NCI-H1436 (cell line): ENCODE measurements around the gene ACP1.
A peak's percentile ranks its signal among the peaks of the same experiment; 100 is the strongest.

Experiments
- DNase-seq: peaks from one replicate; lab custom pipeline; 2025; lab: John Stamatoyannopoulos, UW

ACP1 gene

DNA sequence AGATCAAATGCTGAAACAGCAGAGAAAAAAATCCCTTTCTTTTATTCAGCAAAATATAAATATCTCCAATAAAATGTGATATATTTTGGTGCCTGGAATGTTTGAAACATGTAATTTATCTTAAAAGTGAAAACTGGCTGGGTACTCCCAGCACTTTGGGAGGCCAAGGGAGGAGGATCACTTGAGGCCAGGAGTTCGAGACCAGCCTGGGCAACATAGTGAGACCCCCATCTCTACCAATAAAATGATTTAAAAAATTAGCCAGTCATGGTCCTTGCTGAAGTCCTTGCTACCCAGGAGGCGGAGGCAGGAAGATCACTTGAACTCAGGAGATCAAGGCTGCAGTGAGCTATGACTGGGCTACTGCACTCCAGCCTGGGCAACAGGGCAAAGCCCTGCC, 9.6 kb upstream of the ACP1 start:
- no peak for DNase-seq

DNA sequence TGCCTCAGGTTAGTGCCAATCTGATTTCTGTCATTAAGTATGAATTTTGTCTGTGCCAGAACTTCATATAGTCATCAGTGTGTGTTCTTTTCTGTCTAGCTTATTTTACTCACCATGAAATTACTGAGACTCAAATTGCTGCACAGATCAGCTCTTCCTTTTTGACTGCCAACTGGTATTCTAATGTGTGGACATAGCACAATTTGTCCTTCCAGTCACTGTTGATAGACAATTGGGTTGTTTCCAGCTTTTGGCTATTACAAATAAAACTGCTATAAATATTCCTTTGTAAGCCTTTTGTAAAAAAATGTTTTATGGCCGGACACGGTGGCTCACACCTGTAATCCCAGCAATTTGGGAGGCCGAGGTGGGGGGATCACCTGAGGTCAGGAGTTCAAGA, 8.7 kb upstream of the ACP1 start:
- no peak for DNase-seq

DNA sequence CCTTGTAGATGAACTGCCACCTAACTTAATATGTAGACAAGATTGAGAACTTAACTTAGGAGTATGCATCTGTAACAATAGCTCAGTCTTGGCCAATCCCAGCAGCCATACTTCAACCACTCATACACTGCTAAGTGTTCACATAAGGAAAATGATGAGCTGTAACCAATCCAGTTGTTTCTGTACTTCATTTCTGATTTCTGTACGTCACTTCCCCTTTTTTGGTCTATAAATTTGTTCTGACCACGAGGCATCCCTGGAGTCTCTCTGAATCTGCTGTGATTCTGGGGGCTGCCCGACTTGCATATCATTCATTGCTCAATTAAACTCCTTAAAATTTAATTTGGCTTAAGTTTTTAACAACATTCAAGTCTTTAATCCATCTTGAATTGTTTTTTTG, 7.3 kb upstream of the ACP1 start:
- no peak for DNase-seq

DNA sequence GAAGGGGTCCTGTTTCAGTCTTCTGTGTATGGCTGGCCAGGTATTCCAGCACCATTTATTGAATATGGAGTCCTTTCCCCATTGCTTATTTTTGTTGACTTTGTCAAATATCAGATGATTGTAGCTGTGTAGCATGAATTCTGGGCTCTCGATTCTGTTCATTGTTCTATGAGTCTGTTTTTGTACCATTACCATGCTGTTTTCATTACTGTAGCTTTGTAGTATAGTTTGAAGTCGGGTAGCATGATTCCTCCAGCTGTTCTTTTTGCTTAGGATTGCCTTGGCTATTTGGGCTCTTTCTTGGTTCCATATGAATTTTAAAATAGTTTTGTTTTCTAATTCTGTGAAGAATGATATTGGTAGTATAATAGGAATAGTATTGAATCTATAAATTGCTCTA, 6.9 kb upstream of the ACP1 start:
- no peak for DNase-seq

DNA sequence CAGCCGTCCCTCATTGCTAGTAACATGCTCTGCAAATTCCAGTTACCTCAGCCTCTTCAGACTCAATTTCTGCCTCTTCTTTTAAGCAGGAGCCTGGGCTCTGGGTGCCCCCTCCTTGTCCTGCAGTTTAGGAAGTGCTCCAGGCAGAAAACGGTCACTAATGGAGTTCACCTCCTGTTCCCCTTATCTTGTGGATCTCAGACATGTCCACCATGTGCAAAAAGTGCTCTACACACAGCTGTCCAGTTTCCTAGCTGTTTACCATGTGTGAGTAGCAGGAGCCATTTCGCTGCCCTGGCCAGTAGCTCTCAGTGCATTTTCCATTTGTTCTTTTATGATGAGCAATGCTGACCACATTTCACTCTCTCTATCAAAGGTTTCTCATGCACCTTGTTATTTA, 5.8 kb upstream of the ACP1 start:
- no peak for DNase-seq

DNA sequence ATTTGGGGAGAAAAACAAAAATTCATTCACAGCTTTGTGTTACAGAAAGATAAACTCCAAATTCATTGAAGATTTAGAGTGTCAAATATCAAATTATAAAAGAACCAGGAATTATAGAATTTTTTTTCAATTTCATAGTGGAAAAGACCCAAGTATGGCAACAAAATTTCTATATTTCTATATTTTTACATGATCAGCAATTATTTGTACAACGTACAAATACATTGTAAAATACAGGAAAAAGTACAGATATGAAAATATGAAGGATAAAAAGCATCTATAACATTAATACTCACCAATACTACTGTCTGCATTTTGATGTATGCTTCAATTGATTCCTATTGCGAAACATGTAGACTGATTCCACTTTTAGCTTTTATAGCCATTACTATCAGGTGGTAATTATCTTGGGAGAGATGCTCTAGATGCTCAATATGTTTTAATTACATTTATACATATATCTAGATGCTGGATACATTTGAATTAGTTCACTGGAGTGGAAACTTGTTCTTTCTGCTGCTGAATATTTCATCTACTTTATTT, 4.9 kb upstream of the ACP1 start:
- DNase-seq: no peak

DNA sequence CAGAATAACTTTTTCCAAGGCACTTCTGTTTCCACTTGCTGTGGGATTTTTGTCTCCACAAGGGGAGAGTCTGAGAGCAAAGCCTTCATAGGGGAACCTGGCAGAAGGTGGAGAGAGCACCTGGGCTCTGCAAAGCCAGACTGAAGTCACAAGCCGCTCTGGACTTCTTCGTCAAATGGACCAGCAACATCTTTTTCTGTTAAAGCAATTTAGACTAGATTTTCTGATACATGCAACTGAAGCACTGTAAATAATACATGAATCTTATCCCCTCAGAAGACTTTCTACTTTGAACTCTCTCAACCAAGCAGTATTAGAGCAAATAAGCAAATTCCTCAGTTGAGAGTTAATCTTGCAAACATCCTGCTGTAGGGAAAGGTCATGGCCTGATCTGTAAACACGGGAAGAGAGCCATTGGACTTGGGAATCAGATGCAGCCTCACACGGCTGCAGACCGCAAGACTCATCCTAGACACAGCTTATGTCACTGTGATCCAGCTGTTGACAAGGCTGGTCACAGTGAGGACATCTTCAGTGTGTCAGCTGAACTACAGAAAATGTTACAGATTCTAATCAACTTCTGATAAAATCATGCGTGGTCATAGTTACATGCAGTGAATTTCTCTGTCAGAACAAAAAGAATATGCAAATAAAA, 4.1 kb upstream of the ACP1 start:
- DNase-seq: no peak

DNA sequence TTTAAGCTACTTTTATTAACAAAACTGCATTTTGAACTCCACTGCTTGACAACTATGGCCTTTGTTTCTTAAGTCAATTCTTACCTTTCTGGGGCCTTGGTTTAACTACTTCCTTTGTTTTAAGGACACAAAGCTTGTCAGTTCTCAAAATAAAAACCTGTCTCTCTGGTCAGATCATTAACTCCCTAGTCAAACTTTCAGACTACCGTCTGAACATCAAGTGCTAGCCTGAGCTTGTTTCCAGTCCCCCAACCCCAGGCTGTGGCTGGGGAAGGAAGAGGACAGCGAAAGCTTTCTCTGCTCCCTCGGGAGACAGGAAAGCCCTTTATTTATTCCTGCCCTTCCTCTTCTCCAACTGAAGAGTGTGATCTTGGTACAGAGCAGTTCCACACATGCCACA, 2.6 kb upstream of the ACP1 start:
- DNase-seq: no peak

DNA sequence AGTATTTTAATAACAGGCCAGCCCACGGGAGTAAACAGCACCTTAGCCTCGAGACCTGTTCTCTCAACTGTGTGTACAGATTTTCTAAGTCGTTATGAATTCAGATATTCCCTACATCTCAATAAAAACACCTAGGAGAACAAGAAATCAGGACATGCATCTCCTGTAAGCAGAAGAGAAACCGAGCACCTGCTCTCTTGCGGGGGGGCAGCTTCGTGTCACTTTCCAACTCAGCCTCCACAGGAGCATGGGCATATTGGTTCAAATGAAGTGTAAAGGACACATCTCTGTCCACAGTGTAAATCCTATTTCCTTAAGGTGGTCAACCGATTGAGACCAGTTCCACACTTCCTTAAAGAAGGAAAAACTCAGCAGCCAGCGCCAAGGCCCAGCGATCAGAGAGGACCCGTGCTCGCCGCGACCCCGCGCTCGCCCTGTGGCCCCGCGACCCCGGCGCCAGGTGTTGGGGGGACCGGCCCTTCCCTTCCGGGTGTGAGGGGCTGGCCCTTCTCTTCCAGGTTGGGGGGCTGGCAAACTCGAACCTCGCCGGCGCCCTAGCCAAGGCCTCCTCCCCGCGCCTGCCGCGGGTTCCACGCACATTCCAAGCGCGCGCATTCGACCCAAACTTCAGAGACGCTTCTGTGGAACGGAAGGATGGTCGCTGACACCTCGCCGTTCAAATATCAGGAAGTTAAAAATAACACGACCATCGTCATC, 1.6 kb upstream of the ACP1 start:
- DNase-seq: no peak

DNA sequence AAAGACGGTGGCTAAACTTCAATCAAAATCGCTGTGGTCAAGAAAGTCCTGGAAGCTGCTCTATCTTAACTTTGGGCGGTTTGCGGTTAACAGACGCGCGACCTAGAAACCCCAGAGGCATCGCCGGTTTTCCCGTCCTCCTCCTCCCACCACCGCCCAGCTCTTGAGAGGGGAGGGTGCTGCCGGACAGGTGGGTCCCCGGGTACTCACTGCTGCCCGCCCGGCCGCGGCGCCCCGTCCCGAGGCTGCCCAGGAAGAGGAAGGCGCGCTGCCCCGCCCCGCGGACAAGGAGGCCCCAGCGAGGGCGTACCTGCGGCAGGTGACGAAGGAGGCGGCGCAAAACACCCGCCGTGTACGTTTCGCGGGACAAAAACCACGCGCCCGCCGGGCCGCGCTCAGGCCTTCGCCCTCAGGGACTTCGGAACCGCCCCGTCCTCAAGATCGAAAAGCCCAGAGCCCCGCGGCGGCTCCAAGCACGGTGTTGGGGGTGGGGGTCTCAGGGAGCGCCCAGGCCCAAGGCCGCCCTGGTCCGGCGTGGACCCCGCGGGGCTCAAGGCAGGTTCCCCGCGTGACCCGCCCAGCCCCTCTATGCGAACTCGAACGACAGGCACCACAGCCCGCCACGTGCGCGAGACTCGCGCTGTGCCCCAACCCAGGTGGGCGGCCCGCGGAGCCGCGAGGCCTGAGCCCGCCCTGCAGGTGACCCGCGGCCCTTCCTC, 814 bp upstream of the ACP1 start, which contains the start of gene SH3YL1:
SH3YL1 (minus strand) TSS at position 259 of the 719 bp plus-strand sequence; CDS start at position 211, 48 bp downstream.
- no peak for DNase-seq

DNA sequence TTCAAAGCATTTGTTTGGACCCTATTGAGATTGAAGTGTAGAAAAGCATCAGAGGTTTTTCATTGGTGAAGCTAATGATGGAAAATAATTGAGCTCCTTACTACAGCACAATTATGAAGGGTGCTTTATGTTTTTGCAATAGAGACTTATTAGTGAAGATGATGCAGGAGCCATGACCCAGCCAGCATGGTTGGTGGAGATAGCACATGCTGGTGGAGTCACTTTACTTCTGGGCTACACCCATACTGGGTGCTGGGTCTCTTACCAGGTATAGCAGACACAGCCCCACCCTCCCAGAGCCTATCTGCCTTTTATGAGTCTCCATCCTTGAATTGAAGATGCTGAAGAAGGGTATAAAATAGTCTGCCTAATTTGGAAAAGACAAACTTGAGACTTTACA, 3.6 kb downstream of the ACP1 start:
- no peak for DNase-seq

DNA sequence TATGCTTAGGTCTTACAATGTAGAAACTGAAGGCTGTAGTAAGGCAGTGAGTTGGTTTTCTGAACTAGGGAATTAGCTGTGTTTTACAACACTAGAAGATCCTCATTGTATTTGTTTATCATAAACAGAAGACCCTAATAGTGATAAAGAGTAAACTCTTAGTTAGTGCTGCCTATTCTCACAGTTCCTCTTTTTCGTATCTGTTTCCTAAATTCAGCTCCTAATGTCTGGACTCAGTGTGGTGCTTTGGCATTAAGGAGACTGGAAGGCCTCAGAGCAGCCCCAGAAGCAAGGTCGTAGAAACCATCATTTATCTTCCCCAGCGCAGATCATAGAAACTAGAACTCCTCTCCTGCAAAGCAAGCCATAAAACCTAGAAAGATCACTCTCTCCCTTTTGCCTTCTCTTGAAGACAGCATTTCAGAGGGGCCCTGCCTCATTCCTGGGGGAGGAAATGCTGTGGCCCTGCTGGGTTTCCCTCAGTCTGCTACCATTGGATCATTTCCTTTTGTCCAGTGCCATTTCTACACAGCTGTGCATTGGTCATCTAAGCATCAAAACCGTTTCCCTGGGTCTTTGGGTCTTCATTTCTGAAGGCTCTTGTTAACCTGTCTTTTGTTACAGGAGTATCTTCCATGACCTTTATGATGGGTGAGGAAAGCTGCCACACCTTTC, 4.7 kb downstream of the ACP1 start:
- no peak for DNase-seq

DNA sequence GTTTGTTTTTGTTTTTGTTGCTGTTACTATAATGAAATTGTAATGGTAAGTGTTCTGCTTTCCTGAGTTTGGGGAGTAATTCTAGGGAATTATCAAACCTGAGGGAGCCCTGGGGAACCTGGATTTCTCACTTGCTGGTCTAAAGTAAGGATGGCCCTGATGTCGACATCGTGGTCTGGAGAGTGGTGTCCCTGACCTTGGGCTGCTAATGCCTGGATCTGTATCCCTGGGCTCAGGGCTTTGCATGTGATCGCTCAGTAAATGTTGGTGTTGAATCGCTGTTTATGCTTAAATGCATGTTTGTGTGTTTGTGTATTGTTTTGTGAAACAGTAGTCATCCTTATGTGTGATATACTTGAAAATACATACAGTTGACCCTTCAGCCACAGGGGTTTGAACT, 6.1 kb downstream of the ACP1 start:
- DNase-seq: no peak

DNA sequence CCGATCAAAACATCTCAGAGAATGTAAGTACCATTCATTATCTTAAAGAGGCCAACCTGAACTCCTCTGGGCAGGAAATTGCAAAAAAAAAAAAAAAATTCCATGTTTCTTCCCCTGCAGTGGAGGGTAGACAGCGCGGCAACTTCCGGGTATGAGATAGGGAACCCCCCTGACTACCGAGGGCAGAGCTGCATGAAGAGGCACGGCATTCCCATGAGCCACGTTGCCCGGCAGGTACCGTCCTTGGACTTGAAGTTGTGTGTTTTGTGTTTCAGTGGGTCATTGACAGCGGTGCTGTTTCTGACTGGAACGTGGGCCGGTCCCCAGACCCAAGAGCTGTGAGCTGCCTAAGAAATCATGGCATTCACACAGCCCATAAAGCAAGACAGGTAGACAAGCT, 7.2 kb downstream of the ACP1 start:
- no peak for DNase-seq

DNA sequence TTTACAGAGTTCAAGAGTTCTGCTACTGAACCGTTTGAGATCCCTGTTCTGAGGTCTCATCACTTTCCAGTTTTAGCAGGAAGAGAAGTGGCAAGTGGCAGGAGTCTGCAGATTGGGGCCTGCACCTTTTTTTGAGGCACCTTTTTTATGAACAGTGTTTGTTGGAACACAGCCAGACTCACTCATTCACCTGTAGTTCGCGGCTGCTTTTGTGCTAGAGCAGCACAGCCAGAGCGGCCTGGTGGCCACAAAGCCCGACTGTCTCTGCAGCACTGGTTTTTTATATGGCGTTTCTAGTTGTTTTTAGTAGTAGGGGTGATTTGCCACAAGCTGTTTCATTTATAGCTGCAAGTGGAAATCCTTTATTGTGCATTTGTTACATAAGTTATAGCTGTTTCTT, 8.6 kb downstream of the ACP1 start:
- DNase-seq: peak; percentile 35

DNA sequence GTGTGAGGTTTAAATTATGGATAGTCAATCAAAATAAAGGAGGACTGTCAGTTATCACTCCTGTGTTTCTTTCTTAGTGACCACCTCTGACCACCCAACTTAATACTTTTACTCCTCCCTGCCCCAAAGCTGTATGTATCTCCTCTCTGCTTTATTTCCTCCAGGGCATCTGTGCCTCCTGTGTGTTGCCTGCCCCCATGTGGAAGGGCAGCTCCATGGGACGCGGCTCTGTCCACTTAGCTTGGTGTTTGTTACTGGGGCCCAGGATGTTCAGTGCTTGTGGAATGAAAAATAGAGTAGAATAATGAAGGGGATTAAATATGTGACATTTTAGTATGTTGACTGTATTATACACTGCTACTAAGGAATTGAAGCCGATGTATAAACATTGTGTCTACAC, 9.8 kb downstream of the ACP1 start:
- no peak for DNase-seq

DNA sequence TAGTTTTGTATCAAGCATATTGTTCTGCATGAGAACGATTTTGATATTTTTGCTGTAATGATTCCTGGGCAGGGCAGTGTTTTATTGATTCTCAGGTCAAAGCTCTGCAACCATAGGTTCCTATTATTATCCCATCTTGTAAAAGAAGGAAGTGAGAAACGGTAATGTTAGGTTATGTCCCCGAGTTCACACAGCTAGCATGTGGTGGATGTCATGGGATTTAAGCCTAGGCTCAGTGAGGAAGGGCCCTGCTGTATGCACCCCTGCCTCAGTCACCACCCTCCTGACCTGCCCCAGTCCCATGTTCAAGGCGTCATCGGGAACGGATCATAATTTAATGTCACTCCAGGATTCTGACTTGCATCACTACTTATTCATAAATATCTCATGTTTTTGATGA, 10.7 kb downstream of the ACP1 start:
- DNase-seq: no peak

DNA sequence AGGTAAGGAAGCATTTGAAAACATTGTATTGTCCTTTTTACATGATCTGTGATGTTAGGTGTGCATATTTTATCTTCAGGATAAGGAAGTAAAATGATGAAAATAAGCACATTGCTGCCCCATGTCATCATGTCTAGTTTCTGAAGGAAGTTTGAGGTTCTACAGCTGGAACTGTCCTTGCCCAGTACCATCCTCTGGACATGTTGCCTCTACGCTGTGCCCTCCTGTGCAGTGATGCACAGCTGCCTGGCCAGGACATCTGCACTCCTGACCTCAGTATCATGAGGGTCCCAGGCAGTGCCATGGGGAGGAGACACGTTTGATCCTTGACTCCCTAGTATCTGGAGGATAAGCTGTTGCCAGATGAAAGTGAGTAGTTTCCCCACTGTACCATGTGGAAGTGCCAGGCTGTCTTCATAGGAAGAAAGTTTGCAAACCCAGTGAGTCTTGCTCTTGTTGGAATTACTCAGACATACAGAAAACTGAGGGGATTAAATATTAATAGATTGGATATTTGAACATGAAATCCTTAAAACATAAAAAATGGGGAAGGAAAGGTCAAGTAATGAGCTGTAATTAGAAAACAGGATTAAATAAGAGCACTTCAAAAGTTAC, 13.7 kb downstream of the ACP1 start:
- DNase-seq: no peak

DNA sequence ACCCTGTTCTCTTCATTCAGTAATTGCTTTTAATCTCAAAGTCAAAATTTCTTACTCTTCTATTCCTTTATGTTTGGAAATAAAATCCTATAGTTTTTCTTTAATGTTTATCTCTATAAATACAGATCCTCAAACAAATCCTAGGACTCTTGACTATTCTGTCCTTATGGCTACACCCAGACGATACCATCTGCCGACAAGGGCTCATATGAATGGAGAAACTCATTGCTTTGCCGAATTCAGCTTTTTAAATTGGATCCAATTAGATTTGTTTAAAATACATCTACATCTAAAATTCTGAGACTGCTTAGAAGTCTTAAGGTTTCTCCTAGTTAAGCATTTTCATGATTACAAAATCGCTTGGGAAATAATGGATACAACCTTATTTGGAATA, 14.2 kb downstream of the ACP1 start:
- no peak for DNase-seq

DNA sequence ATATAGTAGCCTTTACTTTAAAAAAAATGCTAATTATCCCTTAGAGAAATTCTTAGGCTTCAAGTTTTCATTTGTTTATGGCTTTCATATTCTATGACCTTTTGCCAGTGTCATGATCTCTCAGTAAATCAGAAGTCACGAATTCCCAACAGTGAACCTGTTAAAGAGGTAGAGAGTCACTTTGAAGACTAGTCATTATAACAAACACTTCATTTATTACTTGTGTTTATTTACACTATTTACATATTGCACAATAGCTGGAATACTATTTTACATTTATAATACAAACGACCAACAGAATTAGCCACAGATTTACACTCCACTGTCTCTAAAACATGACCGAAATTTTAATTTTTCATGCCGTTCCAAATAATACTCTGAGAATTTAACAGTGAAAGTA, 14.6 kb downstream of the ACP1 start:
- DNase-seq: no peak

DNA sequence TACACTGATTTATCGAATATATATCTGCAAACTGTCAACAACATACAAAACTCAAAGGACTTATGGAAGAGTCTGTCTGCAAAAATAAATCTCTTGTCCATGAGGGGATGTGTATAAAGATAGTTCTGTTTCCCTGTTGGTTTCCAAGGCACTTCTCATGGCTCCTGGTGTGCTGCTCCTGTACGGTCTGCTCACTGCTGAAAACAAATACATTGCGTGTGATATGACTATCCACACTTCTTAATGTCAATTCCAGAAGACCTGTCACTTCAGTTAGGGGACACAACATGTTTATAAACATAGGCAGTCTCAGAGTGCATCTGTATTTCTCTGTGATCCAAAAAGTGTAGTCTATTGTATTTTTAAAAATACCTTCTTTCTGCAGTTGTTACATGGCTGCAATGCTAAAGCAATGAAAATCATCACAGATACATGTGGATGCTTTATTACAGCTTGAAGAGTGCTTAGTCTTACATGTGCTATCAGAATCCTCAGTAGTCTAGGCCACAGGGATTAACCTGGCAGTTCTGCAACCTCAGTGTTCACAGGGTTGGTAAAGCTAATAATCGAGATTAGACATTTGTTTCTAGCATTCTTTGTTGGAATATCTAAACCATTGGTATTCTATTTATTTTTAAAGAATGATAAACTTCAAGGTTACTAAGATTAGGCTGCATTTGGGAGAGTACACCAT, 15.4 kb downstream of the ACP1 start:
- no peak for DNase-seq
